HG02970 (cell line): ENCODE data around the gene CCR9.

ENCODE experiments used
- ATAC-seq: cut with Tn5 transposase; IDR thresholded peaks from one replicate; pipeline ENCODE4 v1.9.1; 2021; ENCODE audit warnings: mild to moderate bottlenecking, moderate library complexity, moderate number of reproducible peaks; ENCODE audit not compliant: unreplicated experiment, low FRiP score

Gene CCR9

DNA sequence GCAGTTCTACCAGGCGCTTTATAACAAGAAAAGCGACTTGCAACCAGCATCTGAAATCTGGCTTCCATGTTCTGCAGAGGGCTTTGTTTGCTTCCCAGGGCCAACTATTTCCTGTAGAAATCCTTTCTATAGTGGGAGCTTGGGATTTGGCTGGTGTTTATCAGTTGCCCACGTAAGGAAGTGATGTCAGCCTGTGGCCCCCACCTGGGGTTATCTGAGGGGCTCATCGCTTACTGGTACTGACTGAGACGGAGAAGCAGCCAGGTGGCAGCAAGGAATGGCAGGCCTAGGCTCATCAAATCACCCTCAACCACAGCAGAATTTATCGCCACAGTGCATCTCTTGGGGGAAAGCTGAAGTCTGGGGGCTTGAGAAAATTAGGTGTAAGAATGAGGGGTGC lies 14.6 kb upstream of the CCR9 start:
- no peak for ATAC-seq

DNA sequence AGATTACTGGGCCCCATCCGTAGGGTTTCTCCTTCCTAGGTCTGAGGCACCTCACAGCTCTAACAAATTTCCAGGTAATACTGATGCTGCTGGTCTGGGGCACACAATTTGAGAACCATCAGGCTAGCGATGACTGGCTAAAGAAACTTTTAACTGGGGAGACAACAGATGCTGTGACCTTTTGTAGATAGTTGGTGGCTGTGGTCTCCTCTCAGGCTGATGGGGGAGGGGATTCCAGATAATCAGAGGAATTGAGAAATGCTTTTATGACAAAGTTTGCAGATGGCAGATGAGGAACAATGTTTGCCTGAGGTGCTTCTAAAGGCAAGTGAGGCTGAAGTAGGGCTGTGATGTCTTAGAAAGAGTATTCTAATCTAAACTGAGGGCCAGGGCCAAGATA lies 13.8 kb upstream of the CCR9 start:
- ATAC-seq = no peak

DNA sequence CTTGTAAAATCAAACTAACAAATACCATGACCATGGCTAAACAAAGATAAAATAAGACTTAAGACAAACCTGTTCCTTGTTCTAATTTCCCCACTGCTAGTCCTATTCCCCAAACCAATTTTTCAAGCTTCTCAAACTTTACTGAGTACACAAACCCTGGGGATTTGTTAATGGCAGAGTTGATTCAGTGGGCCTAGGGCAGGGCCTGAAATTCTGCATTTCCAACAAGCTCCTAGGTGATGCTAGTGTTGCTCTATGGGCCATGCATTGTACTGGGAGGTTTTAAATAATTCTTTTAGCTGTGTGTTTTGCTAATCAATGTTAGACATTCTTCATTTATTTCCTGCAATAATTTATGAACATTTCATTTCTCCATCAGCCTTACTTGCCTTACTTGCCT lies 13.3 kb upstream of the CCR9 start:
- ATAC-seq = no peak

DNA sequence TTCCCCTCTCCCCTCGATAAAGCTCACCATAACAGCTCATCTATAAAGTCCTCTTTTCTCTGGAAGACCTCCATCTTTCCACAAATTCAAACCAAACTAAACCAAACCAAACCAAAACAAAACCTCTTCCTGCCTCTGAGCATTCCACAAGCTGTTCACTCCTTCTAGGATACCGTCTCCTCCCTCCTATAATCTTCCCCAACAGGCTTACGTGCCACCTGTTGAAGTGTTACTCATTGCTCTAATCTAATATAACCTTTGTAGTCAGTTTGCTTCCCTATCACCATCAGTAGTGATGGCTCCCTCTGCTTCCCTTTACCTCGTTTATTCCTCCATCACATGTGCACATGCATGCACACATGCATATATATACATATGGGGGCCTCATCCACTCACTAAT lies 12.7 kb upstream of the CCR9 start:
- ATAC-seq = no peak

DNA sequence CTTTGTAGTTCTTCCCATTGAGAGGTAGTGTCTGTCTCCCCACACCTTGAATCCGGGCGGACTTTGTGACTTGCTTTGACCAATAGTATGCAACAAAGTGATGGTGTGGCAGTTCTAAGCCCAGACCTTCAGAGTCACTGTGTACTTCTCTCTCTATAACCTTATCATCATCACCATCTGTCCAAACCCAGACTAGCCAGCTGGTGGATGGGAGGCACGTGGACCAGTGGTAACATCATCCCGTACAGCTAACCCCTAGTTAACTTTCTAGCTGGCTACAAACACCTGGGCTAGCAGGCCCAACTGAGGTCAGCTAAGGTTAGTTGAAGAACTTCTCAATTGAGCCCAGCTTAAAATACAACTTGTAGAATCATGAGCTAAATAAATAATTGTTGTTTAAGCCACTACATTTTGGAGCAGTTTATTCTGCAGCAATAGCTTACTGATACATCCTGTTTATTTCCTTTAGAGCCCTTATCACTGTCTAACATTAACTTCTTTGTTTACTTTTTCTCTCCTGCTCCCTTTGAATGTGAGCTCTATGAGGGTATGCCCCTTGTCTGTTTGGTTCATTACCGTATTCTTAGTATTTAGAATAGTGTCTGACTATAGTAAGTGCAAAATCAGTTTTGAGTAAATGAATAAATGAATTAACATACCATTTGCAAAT lies 11.5 kb upstream of the CCR9 start:
- ATAC-seq = no peak

DNA sequence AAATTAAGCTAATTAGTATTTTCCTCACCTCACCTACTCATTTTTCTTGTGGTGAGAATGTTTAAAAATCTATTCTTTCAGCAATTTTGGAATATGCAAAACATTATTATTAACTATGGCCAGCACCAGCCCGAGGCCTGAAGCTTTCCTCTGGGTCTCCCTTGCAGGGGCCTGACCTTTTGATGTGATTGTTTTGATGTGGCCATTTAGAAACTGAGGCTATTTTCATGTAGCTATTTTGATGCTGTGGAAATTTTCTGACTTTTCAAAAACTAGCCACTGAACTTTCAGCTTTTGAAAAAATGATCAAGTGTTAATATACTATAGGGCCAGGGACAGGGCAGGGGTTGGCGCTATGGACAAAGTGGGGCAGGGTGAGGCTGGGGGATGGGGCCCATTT lies 8.2 kb upstream of the CCR9 start:
- no peak for ATAC-seq

DNA sequence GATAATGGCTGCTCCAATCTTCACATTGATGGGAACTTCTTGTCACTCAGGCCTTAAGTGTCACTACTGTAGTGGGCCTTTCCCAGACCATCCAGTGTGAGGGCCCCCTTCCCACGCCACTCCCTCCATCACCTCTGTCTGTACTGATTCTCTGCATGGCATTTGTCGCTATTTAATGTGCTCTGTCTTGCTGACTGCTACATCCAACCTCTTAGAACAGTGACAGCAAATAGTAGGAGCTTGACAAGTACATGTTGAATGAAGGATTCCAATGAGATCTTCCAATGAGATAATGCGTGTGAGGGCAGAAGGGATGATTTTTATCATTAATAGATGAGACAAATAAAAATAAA lies 5.6 kb upstream of the CCR9 start:
- no peak for ATAC-seq

DNA sequence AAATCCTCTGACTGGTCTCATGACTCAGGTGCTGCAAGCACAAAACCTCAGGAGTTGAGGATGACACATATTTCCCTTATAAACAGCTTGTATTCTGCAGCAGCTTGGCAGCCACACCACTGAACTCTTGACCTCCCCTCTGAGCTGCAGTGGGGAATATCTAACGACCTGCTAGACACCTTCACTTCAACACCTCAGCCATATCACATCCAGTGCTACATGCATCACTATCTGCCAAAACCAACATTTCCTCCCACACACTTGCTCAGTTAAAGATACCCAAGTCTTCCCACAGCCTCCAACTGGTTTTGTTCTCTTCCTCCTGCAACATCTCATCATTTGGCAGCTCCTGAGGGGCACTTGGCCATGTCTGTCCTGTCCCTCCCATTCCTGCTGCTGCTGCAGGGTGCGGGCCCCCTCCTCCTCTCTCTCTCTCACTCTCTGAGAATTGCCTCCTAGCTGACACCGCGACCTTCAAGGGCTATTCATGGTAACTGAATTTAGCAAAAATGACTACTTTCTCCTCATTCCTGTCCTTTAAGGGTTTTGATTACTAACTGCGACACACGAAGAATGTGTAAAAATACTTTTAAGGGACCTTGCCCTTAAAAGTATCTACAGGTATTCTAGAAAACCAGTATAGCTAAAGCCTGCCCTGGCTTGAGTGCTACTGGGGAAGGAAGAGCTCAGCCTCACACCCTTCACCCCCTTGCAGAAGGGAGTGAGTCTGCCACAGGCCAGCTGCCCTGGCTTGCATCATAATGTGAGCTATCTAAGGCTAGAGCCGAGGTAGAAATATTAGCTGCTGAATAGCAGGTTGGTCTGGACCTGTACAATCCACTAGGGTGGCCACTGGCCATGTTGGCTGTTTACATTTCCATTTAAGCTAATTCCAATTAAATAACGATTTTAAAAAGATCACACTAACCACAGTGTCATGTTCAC lies 5.0 kb upstream of the CCR9 start:
- ATAC-seq = no peak

DNA sequence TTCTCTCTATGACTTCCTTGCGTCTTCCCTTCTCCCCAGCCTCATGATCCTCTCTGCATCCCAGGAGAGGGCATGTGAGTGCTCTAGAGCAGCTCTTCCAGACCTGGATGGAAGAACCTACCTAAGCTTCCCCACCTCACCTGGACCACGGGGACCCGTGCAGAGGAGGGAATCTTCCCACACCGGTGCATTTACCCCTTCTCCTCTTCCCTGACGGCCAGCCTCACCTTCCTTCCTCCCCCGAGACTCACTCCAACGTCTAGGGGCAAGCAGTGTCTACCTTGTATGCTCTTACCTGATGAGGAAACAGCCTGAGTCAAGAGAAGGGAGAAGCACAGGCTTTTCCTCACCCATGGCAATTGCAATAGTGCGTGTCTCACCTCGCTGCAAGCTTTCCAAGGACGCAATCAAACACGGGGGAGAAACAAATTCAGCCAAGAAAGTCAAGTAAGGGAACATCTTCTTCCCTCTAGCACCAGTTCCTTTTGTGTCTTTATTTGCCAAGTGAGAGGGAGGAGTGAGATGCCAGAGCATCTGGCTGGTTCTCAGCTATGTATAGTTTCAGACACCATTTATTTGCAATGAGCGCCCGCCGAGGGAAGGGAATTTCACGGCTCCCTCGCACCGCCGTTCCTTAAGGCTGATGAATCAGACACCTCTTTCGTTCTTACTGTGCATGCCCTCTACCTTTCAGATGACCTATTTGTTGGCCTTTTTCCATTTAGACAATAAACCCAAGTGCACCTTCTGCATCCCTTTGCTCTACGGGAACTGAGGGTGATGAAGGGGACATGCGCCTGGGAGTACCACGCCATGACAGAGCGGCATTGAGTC lies 1.8 kb upstream of the CCR9 start:
- no peak for ATAC-seq

DNA sequence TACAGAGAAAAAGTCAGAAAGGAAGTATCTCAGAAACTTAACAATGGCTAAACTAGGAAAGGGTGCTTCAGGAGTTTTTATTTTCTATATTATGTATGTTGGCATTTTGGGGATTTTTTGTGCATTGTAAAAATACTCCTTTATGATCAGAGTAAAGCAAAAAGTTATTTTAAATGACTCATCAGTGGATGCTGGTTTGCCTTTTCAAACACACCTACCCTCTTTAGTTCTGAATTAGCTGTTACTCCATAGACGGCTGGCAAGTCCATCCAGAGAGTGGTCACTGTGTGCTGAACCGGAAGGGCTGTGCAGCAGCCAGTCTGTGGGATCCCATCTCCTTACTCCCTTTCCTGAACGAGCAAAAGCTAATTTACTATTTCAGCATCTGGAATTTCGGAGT lies 942 bp downstream of the CCR9 start:
- no peak for ATAC-seq

DNA sequence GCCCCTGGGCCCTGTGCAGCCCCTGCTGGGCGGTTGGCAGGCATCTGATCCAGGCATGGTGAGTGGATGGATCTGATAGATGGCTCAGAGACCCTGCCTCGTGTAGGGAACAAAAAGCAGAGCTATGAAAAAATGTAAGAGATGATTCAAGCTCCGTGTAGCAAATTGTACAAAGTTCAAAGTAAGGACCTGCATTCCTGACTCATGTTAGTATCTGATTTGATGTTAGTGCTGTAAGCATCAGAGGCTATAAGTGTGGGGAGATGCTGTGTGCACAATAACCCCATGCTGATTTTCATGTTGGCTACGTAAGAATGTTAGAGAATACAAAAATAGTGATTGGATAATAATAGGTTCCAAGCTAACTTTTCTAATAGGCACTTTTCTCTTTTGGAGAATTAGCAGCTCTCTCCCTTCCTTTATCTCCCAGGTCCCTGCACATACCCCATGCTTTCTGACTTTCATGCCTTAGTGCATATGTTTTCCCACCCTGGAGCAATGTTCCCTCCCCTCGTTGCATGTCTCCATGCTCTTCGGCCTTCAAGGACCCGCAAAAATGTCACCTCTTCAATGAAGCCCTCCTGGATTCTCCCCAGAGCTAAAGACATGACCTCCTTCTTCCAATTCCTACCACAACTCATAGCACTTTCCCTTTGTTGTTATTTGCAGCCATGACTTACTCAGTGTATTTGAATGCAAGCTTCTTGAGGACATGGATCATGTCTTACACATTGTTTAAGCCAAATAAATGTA lies 1.6 kb downstream of the CCR9 start:
- ATAC-seq = no peak

DNA sequence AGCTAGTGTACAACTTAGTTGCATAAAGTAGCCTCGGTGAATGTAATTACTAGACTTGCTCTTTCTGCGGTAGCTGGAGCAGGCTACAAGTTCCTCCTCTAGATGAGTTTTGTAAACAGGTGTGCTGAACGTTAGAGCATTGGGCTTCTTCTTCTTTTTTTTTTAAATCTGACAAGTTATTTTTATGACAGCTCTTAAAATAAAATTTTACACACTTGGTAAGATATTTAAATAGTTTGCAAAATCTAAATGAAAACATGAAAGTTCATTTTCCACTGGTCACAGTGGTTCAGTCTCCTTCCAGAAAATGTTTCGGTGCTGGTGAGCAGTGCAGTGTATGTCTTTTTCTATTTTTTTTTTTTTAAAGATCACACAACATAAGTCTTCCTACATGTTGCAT lies 3.0 kb downstream of the CCR9 start:
- no peak for ATAC-seq

DNA sequence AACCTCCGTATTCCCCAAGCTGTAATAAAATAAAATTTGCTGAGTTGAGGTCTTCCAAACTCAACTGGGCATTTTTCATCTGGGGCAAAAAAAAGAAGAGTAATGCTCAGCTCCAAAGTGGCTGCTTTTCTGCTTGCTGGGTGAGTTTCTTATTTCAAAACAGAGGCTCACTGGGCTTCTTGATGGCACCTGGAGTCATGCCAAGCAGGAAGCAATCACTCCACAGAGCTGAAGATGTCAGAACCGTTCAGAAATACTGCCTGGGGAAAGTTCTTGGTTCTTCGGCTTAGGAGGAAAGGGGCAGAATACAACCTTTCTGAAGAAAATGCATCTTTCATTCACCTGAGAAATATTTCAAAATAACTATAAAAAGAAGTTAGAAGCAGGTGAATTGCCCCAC lies 4.1 kb downstream of the CCR9 start:
- no peak for ATAC-seq

DNA sequence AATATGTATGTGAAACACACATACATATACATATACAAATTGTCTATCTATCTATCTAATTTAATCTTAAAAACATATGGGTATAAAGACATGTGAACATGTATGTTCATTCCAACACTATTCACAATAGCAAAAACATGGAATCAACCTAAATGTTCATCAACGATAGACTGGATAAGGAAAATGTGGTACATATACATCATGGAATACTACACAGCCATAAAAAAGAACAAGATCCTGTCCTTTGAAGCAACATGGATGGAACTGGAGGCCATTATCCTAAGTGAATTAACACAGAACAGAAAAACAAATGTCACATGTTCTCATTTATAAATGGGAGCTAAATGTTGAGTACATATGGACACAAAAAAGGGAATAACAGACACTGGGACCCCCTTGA lies 5.8 kb downstream of the CCR9 start:
- ATAC-seq = no peak

DNA sequence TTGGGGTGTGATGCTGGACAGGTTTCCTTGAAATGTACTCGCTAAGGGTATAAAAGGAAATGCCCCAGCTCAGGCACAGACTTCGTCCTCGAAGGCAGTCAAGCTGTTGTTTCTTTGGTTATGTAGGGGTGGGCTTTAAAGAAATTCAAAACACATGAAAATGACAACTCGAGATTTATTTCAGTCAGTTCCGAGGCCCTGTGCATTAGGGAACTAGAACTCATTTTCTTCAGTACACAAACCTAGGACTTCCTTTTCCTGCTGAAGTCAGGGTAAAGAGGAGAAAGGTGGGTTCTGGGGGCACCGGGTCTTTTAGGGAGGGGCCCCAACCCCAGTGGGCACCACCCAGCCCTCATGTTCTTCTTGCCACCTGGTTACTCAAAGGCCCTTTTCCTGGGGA lies 7.7 kb downstream of the CCR9 start:
- no peak for ATAC-seq

DNA sequence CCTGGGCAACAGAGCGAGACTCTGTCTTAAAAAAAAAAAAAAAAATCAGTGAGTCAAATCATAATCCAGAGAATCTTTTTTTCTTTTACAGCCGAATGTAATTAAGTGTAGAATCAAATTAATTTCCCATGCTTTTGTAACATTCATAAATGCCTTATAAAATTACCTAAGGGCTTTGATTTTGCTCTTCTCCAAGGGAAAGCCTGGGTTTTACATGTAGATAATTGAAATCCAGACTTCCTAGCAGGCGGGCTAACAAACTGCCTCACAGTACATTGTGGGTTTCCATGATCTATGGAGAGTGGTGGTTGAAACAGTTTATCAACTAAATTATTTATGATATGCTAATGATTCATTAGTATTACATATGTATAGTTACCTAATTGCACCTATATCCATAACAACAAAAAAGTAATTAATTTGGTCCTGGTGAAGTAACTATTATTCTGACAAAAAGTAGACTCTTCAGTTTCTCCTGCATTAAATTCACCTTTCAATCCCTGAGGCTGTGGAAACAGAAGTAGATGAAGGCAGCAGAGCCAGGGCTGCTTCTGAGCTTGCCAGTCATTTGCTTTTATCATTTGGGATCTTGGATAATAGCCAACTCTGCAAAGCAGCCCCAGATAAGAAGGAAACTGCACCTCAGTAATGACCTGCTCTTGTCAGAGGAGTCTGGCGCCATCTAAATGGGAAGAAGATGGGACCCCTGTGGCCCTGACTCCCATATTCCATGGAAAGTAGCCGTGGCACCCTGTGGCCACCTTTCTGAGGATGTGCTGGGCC lies 9.5 kb downstream of the CCR9 start:
- ATAC-seq = no peak

DNA sequence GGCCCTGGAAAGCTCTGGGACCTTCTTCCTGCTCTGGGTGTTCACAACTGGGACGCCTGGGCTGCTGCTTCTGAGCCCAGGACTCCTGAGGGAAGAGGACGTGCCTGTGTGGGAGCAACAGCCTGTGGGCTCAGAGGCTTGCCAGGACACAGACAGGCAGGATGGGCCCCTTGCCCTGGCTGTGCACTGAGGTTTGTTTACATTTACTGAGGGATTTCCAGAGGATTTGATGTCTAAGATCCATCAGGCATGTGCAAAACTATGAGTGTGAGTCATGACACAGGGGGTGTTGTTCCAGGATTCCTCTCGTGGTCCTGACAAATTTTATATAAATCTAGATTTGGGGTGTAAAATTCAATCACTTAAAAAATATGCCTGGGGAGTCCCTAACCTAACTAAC lies 10.6 kb downstream of the CCR9 start:
- ATAC-seq = no peak

DNA sequence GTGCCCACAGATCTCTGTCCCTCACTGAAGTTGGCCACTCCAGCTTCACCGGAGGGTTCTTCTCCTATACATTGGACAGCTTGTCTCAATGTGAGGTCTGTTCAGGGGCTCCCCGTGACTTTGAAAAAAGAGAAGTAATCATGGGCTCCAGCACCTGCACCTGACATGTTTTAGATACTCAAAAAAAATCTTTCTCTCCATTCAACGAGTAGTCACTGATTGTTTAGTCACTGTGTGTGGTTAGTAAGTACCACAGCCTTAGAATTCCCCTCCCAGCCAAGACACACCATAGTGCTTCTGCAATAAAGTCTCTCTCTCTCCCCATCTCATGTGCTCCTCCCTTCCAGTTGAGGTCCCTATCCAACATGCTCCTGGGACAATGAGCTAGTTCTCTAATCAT lies 18.6 kb downstream of the CCR9 start:
- no peak for ATAC-seq

DNA sequence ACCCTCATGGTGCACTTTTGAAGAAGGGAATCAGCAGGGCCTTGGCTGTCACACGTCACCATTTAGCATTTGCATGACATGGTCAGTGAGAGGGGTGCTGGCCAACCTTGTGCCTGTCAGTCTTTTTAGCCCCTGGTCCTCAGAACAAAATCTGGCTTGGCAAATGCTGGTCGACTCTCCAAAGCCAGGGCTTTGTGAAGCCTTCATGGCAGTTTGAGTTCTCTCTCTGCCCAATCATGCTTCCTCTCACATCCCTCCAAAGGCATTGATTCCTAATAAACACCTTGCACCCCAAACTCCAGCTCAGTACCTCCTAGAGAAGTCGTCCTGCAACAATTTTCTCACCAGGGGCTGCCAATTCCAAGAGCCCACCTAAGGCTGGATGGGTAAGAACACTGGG lies 19.4 kb downstream of the CCR9 start:
- no peak for ATAC-seq
